Activated T-cell treated with anti-CD3 and anti-CD28 coated beads for 24 hours (primary cell): Measurements from ENCODE around the gene DOCK2.
"Not testable (repeated sequence)": the region's sequence is repeated elsewhere in the genome, so short reads cannot be mapped to it uniquely, and the experiment has no call there.

Experiments
- DNase-seq: peaks from one replicate; pipeline ENCODE4 v3.0.0-alpha.2; 2020; ENCODE audit warnings: low read depth

The DOCK2 gene

DNA sequence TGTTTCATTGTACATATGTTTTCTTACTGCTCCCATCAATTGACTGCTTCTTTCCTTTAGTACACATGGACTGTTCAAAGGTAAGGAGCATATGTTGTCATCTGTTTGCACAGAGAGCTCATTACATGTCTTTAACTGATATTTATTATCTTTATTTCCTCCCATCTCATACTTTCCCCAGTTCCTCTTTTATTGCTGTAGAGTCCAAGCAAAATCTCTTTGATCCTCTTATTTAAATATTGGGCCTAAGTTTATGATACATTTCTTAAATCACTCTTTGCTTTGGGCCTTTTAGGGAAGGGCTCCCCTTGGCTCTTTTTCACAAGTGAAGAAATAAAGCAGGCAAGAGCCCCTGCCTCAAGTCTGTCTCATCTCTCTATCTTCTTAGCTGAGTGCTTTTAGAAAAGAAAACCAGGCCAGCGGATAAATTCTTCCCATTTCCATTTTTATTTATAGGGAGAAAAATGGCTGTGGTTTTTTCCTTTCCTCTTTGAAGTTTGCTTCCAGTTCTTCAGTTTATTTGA lies 152.4 kb downstream of the DOCK2 start:
- no peak for DNase-seq

DNA sequence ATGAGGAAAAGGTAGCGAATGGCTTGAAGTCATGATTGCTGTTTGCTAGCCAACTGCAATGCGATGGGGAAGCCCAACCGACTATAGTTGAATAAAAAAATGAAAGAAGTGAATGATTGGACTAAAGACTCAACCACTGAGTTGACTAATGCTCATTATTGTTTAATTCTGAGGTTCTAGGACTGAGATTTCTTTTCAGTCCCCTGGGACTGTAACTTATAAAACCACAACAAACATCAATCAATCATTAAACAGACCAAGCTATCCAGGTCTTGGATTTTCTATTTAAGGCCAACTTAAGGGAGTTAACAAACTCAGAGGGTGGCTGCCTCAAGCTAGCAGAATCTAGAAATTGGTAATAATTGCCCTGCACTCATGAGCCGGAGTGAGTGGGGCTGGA lies 154.2 kb downstream of the DOCK2 start:
- DNase-seq: no peak

DNA sequence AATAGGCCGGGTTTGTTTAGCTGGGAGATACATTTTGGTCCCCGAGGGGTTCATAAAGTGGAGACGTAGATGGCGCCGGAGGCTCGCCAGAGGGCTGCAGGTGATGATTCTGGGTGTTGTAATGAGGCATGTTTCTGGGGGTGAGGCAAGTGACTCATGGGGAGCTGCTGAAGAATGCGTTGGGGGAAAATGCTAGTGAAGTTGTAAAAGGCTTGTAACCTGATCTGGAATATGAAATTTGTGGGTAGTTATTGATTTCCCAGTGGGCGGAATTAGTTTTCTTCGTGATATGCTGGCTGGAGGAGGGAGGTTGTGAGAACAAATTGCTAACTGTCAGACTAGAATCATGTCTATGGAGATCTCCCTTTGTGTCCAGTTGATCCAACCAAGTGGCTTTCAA lies 158.3 kb downstream of the DOCK2 start:
- no peak for DNase-seq

DNA sequence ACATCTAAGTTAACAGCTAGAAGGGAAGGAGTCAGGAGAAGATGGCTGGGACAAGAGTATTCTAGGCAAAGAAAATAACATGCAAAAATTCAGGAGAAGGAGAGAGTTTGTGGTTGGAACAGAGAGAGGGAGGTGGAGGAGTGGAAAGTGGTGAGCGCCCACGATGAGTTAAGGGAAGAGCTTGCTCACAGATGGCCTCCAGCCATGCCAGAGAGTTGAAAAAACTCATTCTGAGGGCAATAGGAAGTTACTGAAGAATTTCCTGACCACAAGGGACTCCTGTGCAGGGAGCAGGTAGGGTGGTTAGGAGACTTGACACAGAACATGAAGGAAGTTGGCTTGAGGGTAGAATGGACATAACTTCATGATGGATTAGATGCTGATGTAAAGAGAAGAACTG lies 159.7 kb downstream of the DOCK2 start:
- no peak for DNase-seq

DNA sequence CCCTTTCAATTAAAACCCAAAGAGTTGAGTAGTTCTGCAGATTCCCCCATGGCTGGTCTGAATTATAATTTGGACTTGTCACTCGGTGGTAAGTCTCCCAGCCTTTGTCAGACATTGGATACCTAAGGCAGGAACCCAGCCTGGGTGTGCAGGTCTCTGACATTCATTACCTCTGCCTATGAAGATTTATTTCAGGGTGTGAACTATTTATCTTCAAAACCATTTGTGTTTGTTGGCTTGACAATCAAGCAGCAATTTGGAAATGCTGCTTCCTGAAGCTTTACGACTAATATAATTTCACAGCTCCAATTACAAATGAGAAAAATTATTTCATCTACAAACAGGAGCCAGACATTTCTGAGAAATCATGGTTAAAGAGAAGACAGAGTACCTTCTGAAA lies 160.5 kb downstream of the DOCK2 start:
- DNase-seq: no peak

DNA sequence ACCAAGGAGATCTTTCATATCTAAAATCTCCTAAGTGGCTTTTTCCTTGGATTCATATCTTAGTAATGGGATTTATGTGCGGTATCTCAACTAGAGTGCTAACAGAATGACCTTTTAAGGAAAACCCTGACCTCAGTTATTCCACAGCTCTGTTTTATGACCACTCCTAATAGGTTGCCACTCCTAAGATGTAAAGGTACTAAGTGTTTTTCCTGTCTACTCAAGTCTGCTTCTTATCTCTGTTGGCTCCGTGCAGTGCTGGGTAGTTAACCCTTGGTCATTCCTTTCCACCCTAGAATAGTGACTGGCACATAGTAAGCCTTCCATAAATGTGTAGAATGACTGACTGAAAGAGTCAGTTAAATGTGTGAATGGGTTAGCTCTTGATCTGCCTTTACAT lies 161.4 kb downstream of the DOCK2 start:
- no peak for DNase-seq

DNA sequence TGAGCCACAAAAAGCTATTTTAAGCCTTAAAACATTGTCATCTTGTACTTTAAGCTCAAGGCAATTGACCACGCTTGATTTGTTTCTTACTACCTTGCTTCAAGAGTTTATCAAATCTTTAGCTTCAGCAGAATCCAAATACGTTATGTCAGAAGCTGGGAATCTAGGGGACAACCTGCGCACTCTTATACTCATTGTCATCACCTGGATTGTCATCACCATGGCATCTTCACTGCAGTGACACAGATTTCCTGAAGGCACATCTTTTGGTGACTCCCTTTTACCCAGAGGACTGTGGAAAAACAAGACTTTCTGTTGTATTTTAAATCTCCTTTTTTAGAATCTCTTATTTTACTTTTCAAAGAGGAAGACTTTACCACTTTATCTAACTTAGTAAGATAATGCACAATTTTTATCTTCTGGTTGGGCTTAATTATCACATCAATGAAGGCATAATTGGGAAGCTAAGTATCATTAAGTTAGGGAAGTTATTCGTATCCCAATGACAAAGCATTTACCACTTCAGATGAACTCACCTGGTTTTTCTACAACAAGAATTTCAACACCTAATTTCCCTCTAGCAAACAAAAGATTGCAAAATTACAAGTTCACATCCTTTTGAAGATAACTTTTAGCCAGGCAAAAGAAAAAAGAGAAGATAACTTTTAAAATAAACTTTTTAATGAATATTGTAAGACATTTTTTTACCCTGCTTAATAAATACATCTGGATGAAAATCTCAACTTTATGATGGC lies 162.0 kb downstream of the DOCK2 start:
- no peak for DNase-seq

DNA sequence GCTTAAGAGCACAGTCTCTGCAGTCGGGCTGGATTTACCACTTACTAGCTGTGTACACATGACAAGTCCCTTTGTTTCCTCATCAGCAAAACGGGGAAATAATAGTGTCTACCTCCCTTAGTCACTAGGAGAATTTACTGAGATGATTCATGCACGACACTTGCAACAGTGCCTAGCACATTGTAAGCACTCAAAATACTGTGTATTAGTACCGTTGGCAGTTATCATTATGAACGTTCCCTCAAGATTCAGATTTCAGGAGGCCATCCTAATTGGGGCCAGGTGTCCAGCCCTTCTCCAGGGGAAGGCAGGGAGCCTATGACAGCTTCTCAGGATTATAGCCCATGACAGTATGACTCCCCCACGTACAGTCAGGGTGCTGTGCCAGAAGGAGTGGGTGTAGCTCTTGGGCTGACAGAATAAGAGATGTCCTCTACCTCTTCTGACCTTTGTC lies 164.3 kb downstream of the DOCK2 start:
- no peak for DNase-seq

DNA sequence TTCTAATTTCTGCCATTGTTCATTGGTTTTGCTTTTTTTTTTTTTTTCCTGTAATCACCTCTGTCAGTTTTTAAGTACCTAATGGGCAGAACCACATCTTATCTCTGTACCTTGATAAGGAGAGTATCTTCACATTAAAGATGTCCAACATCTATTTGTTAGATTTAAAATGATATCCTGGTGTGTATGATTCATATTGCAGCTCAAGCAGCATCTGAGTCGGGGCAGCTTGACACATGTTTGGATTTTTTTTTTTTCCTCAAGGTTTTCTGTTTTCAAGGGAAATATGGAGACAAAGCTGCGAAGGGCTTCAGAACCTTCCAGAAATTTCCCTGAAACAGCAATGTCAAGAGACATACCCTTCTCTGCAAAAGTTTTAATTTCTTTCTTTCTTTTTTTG lies 164.7 kb downstream of the DOCK2 start:
- no peak for DNase-seq

DNA sequence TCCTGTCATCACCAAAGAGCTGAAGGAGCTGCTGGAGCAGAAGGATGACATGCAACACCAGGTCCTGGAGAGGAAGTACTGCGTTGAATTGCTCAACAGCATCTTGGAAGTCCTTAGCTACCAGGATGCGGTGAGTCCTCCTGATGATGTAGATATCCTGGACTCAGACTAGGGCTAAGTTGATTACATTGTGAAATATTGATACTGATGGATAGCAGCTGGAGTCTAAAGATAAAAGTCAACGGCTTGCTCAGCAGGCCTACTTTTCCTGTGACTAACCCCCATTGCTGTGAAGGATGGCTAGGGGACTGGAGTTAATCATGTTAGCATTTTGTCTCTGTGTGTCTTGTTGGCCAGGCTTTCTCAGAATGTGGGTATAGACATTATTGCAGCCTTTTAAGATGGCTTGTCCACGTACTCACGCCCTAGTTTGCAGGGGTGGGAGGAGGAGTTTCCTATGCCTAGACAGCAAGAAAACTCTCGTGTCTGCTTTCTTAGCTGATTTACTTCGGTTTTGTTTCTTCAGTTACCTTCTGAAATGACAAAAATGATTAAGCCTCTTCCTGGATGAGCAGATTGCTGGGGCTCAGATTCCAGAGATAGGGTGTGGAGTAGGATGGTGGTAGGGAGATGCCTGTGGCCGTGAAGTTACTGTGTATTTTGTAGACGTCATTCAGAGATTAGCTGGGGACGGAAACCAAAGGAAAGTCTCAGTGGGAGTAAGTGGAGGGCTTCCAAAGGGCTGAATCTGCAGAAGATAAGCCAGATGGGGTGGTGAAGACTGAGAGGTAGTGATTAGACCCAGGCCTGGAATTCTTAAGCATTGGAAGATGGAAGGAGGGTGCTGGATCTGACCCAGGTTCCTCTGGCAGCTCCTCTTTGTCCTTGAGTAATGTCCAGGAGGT lies 166.3 kb downstream of the DOCK2 start:
- DNase-seq: no peak

DNA sequence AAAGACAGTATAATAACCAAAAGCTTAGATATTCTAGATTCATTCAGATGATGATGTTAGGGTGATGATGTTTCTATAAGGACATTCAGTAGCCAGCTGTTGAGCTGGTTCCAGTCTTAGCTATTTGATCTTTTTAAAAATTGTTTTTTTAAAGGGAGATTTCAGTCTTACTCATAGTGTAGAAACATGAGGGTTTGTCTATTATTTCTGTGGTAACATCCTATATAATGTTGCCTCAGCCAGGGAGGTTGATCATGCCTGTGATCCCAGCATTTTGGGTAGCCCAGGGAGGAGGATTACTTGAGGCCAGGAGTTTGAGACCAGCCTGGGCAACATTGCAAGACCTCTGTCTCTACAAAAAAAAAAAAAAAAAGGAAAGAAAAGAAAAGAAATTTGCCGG lies 167.8 kb downstream of the DOCK2 start:
- DNase-seq: no peak

DNA sequence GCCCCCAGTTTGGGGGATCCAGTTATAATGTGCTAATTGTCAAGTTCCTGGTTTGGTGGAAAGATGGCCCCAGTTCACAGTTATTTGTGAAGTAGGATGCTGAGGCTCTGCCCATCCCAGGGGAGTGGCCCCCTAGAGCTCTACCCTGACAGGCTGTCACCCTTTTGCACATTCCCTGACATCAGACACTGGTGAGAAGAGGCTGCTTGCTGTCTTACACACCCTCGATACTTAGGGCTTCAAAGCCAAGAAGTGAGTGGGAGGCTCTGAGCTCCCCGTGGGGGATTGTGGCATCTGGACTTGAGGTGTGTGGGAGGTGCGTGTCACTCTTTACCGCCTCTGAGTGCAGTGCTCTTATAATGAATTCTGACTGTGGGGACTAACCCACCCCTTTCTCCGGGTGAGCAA lies 168.5 kb downstream of the DOCK2 start:
- DNase-seq: peak; percentile 49

DNA sequence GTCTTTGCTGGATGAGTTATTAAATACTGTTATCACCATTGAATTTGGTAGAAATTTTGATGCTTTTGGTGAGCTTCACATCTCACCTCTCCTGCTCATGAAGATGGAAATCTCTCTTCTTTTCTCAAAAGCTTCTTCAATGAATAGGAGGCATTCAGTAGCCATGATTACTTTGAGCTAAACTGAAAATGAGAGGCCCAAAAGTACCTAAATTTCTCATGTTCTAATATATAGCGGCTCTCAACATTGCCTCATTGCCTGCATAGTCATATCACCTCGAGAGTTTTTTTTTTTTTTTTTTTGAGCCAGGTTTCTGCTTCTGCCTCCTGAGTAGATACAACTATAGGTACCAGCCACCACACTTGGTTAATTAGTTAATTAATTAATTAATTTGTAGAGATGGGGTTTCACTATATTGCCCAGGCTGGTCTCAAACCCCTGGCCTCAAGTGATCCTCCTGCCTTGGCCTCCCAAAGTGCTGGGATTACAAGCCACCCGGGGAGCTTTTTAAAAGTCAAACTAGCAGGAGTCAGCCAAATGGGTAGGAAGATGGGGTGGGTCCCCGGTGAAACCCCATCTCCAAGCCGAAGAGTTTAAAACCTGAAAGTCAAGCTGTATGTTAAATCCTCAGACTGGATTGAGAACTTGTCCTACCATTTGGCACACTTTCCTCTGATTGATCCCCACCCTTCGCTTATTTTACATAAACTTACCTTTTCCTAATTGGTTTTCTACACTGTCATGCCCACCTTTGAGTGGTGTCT lies 169.0 kb downstream of the DOCK2 start:
- no peak for DNase-seq

DNA sequence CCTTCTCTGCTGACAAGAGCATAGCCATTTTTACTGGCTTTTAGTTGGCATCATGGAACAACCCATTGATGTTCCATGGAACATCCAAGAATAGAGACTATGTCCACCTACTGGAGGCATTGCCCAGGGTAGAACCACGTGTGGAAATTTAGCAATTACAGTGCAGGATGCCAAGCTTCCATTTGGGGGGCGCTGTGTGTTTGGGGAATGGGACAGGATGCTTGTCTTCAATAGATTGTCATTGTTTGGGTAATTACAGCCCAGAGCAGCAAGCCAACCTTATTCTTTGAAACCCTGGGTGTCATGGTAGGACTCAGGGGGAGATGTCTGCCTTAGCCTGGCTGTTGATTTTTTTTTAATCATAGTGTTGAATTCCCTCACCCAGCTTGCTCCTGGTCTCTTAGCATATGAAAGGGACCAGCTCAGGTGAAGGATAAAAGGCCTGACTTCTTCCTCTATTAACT lies 171.1 kb downstream of the DOCK2 start:
- no peak for DNase-seq

DNA sequence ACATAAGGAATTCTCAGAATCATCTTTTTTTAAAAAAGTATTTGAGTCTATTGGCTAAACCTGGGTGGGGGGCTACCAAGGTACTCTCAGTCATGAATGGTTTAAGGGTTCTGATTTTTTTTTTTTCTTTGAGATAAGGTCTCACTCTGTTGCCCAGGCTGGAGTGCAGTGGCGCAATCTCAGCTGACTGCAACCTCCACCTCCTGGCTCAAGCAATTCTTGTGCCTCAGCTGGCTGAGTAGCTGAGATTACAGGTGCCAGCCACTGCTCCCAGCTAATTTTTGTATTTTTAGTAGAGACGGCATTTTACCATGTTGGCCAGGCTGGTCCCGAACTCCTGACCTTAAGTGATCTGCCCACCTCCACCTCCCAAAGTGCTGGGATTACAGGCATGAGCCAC lies 171.8 kb downstream of the DOCK2 start:
- DNase-seq: not testable (repeated sequence)

DNA sequence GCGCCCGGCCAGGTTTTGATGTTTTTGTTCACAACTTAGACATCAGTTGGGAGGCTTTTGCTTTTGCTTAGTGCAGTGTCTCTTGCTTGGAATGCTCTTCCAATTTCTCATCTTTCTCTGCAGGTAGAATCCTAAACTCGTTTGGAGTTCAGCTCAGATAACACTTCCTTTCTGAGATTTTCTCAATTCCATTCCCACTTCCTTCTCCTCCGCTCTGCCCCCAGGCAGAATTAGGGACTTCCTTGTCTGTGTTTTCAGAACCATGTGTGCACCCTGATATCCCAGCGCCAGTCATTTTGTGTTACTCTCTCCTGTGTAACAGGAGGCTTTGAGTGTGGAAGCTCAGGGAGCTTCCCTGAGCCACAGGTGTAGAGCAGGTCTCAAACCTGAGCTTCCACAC lies 172.2 kb downstream of the DOCK2 start:
- DNase-seq: no peak

DNA sequence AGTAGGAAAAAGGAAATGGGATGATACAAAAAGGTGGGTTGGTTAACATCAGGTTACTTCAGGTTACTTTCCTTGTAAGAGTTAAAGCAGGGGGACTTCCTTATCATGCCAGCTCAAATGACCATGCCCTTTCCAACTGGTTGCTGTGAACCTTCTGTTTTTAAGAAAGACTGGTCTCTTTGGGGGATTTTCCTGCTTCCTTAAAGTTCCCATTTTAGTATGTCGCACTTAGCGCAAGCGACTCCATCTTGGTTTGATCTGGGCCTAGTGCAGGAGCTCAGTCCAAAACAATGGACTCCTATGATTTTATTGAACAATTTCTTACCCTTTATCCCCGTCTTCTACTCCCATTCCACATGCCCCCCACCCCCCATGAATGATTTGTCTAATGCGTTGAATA lies 173.4 kb downstream of the DOCK2 start:
- DNase-seq: no peak

DNA sequence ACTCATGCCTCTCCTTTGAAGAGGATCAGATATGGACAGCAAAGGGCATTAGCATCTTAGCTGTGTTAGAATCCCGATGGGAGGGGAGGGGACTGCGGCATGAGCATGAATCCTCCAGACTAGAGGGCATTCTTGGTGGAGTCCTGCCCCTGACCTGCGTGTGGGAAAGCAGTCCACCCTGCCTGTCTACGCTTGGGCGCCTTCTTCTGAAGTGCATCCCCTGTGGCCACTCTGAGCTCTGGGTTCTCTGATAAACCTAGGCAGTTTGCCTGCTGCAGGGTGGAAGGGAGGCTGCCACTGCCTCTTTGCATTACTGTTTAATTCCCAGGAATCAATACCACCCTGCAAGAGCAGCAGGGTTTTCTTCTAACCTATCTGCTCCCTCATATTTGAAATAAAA lies 173.9 kb downstream of the DOCK2 start:
- no peak for DNase-seq

DNA sequence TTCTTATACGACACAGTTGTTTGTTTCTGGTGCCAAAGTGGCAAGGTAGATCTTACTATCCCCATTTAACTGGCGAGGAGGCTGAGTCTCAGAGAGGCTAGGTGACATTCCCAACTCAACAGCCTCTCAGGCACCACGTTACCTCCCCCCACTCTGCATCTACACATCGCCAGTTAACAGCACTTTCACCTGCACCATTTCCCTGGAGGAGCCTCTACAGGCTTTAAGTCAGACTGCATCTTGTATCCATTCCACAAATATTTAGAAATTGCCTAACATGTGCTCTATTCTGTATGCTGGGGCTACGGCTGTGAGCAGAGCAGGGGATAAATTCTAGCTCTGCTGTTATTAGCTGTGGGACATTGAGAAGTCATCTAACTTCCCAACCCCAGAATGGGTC lies 174.6 kb downstream of the DOCK2 start:
- DNase-seq: no peak

DNA sequence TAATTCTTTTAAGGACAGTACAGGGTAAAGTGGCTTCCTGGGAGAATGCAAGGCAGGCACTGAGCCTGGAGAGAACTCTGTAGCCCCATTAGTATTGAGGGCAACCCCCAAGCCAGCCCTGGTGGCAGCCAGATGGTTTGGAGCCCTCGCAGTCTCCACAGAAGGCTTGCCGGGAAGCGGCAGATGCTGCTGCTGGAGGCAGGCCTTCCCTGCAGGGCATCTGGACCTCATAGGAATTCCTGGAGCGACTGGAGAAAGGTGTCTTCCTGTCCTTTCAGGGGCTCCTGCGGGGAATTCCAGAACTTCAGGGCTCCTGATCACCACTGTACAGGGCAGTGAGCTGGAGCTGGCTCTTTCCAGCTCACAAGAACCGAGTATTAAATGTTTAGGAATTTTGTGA lies 175.7 kb downstream of the DOCK2 start:
- DNase-seq: no peak

DNA sequence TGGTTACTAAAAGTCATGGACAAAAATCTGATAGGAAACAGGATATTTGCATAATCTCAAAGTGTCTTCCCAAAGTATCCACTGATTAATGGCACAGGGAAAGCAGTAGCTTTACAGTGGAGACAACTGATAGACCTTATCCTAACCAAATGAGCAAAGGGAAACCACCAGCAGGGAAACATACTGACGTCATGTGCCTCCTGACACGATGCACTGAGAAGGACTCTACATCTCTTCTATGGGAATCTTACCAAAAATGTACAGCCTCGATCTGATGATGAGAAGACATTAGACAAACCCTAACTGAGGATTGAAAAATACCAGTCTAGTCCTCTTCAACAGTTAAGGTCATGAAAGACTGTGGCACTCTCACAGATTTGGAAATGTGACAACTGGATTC lies 177.0 kb downstream of the DOCK2 start:
- DNase-seq: no peak

DNA sequence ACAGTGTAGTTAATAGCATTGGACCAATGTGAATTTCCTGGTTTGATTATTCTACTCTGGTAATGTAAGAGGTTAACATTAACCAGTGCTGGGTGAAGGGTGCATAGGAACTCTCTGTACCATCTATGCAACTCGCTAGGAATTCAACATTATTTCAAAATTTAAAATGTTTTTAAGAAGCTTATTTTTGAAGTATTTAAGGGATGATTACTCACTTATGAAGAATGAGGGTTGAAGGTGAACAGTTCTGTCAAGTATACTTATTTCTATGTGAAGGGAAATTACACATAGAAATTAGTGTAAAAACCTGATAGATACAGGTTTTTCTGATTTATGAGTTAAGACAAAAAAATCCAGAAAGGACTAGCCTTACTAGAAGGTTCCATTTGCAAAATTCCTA lies 177.4 kb downstream of the DOCK2 start:
- no peak for DNase-seq
